HepG2 (cell line): ENCODE results near the gene ZFHX3. TPM values are rescaled to one million over a fixed set of nuclear protein-coding genes. Genes with fewer than 3 reads are reported as not detected.
A peak's percentile ranks its signal among the peaks of the same experiment; 100 is the strongest.

ENCODE experiments used
- ARNT2 ChIP-seq: sonication (generic); formaldehyde crosslinking; IDR thresholded peaks from 2 replicates; pipeline ENCODE4 v1.8.0; 2022; ENCODE audit warnings: mild to moderate bottlenecking, low read depth, missing genetic modification reagents, moderate library complexity
- CREB1 ChIP-seq, 2 experiments: fragments of 450-650 bp in 1 of 2; IDR thresholded peaks; 2 replicates each; pipeline ENCODE4 v1.6.1; 2016 to 2017; ENCODE audit warnings: control low read depth in 1 of 2, mild to moderate bottlenecking in 1 of 2, missing compliant biosample characterization in 1 of 2, missing genetic modification characterization in 1 of 2
- FOXC1 ChIP-seq: sonication (generic); formaldehyde crosslinking; IDR thresholded peaks from 2 replicates; pipeline ENCODE4 v1.8.0; 2022; ENCODE audit warnings: mild to moderate bottlenecking, missing genetic modification reagents, borderline replicate concordance
- FOXJ3 ChIP-seq: sonication (generic); formaldehyde crosslinking; IDR thresholded peaks from 2 replicates; pipeline ENCODE4 v1.4.0; 2020; ENCODE audit warnings: missing genetic modification reagents, mild to moderate bottlenecking, borderline replicate concordance
- GABPA ChIP-seq, 2 experiments: IDR thresholded peaks; 2 replicates each; pipeline ENCODE4 v1.6.1; 2011 to 2016; ENCODE audit warnings: low read depth in 2 of 2, low read length in 1 of 2, missing biosample characterization in 1 of 2, missing genetic modification characterization in 1 of 2
- JUND ChIP-seq: sonication (generic); formaldehyde crosslinking; IDR thresholded peaks from 2 replicates; pipeline ENCODE4 v1.8.0; 2022; ENCODE audit warnings: mild to moderate bottlenecking, missing genetic modification reagents
- KLF13 ChIP-seq: sonication (generic); formaldehyde crosslinking; IDR thresholded peaks from 2 replicates; pipeline ENCODE4 v1.4.0; 2020; ENCODE audit warnings: mild to moderate bottlenecking, missing genetic modification reagents
- NFYB ChIP-seq: sonication (generic); formaldehyde crosslinking; IDR thresholded peaks from 2 replicates; pipeline ENCODE4 v1.4.0; 2020; ENCODE audit warnings: missing genetic modification reagents
- NR2F6 ChIP-seq, 2 experiments: IDR thresholded peaks; 2 replicates each; pipeline ENCODE4 v1.6.1; 2016; ENCODE audit warnings: antibody characterized with exemption in 1 of 2, mild to moderate bottlenecking in 1 of 2
- PRMT3 ChIP-seq: sonication (generic); formaldehyde crosslinking; IDR thresholded peaks from 2 replicates; pipeline ENCODE4 v1.8.1; 2022; ENCODE audit warnings: low read depth, mild to moderate bottlenecking, moderate library complexity, missing genetic modification reagents, borderline replicate concordance
- ZBTB4 ChIP-seq: sonication (generic); formaldehyde crosslinking; IDR thresholded peaks from 2 replicates; pipeline ENCODE4 v1.4.0; 2020; ENCODE audit warnings: missing genetic modification reagents, mild to moderate bottlenecking, borderline replicate concordance
- ZNF160 ChIP-seq: sonication (generic); formaldehyde crosslinking; IDR thresholded peaks from 2 replicates; pipeline ENCODE4 v1.8.0; 2022; ENCODE audit warnings: mild to moderate bottlenecking, inconsistent platforms, missing genetic modification reagents
- ZNF251 ChIP-seq: sonication (generic); formaldehyde crosslinking; IDR thresholded peaks from 2 replicates; pipeline ENCODE4 v1.9.0; 2021; ENCODE audit warnings: mild to moderate bottlenecking, missing genetic modification reagents
- ZNF75D ChIP-seq: sonication (generic); formaldehyde crosslinking; IDR thresholded peaks from 2 replicates; pipeline ENCODE4 v1.8.1; 2023; ENCODE audit warnings: missing genetic modification reagents, mild to moderate bottlenecking, borderline replicate concordance
- ZNF83 ChIP-seq: sonication (generic); formaldehyde crosslinking; IDR thresholded peaks from 2 replicates; pipeline ENCODE4 v1.4.0; 2020; ENCODE audit warnings: missing genetic modification reagents, mild to moderate bottlenecking, borderline replicate concordance
- ZSCAN29 ChIP-seq: sonication (generic); formaldehyde crosslinking; conservative IDR thresholded peaks from 2 replicates; pipeline ENCODE4 v1.4.0; 2020; ENCODE audit warnings: mild to moderate bottlenecking, missing genetic modification reagents
- polyA plus RNA-seq, 8 experiments: library from polyadenylated mRNA; depleted of rRNA in 3 of 8; stranded (reverse) in 7 of 8; unstranded in 1 of 8; fragments of >200 nt; fragmentation: Illumina TruSeq in 4 of 8; extraction: Trizol in 4 of 8; gene quantifications; 2 replicates each; pipeline versions ENCODE4 v1.2.1 to v1.2.3, GENCODE V29; 2011 to 2016; ENCODE audit warnings: low read depth in 4 of 8, missing spikeins in 1 of 8, mixed read lengths in 1 of 8; ENCODE audit not compliant: insufficient read depth in 1 of 8
- total RNA-seq, 5 experiments: library from RNA; depleted of rRNA; stranded (reverse); fragments of >200 nt; fragmentation: Illumina TruSeq; extraction: Trizol; gene quantifications; 2 replicates each; pipeline ENCODE4 v1.2.3, GENCODE V29; 2016; ENCODE audit warnings: low read depth in 1 of 5
- TF ChIP-seq, protein P1 (sequence below): sonication (generic); formaldehyde crosslinking; IDR thresholded peaks from 2 replicates; pipeline ENCODE4 v1.9.0; 2022; ENCODE audit warnings: missing genetic modification reagents, mild to moderate bottlenecking, borderline replicate concordance
- TF ChIP-seq, protein P2 (sequence below): sonication (generic); formaldehyde crosslinking; IDR thresholded peaks from 2 replicates; pipeline ENCODE4 v1.8.1; 2023; ENCODE audit warnings: mild to moderate bottlenecking, missing genetic modification reagents
- TF ChIP-seq, protein P3 (sequence below): sonication (generic); formaldehyde crosslinking; conservative IDR thresholded peaks from 2 replicates; pipeline ENCODE4 v1.8.0; 2022; ENCODE audit warnings: low read depth, missing genetic modification reagents

ZFHX3 gene
- total and polyA plus RNA-seq, 2 of the 13 experiments (the other 11 are each of a cell fraction or from before 2014, with no cell fraction given): 5.0 to 6.0 TPM

GRCh38 chr16:73015612-73016487 is 32.1 kb downstream of the ZFHX3 start (continued):
- TF ChIP-seq ARNT2 (CRISPR knock-in tag) (peak; percentile 63; the same call in 1 of the 2 replicates), KLF13 (CRISPR knock-in tag) (no peak; the same call in 1 of the 2 replicates), JUND (no peak), FOXJ3 (CRISPR knock-in tag) (peak; percentile 69; the same call in 1 of the 2 replicates), FOXC1 (CRISPR knock-in tag) (no peak), PRMT3 (no peak), ZSCAN29 (CRISPR knock-in tag) (peak; percentile 73; the same call in 1 of the 2 replicates), ZNF160 (CRISPR knock-in tag) (no peak), NR2F6 (IDR thresholded peaks at IDR 0.05) (peak; percentile 11; the same call in 1 of the 2 replicates), NR2F6 (CRISPR knock-in tag; IDR thresholded peaks at IDR 0.05) (0 out of 2 replicates have a peak, but pooled peaks have one; percentile 11), GABPA (IDR thresholded peaks at IDR 0.05; ENCODE audit: low read depth, low read length) (no peak), GABPA (CRISPR knock-in tag; IDR thresholded peaks at IDR 0.05; ENCODE audit: low read depth) (no peak), ZBTB4 (CRISPR knock-in tag) (0 out of 2 replicates have a peak, but pooled peaks have one; percentile 24), ZNF83 (CRISPR knock-in tag) (peak; percentile 82; the same call in 1 of the 2 replicates), NFYB (peak; percentile 43; the same call in 1 of the 2 replicates), ZNF75D (no peak), ZNF251 (CRISPR knock-in tag) (no peak), CREB1 (IDR thresholded peaks at IDR 0.05) (no peak), CREB1 (CRISPR knock-in tag; IDR thresholded peaks at IDR 0.05) (peak; percentile 61)
- TF ChIP-seq, protein P1, sequence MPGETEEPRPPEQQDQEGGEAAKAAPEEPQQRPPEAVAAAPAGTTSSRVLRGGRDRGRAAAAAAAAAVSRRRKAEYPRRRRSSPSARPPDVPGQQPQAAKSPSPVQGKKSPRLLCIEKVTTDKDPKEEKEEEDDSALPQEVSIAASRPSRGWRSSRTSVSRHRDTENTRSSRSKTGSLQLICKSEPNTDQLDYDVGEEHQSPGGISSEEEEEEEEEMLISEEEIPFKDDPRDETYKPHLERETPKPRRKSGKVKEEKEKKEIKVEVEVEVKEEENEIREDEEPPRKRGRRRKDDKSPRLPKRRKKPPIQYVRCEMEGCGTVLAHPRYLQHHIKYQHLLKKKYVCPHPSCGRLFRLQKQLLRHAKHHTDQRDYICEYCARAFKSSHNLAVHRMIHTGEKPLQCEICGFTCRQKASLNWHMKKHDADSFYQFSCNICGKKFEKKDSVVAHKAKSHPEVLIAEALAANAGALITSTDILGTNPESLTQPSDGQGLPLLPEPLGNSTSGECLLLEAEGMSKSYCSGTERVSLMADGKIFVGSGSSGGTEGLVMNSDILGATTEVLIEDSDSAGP: peak; percentile 79; the same call in 1 of the 2 replicates
- TF ChIP-seq, protein P2, sequence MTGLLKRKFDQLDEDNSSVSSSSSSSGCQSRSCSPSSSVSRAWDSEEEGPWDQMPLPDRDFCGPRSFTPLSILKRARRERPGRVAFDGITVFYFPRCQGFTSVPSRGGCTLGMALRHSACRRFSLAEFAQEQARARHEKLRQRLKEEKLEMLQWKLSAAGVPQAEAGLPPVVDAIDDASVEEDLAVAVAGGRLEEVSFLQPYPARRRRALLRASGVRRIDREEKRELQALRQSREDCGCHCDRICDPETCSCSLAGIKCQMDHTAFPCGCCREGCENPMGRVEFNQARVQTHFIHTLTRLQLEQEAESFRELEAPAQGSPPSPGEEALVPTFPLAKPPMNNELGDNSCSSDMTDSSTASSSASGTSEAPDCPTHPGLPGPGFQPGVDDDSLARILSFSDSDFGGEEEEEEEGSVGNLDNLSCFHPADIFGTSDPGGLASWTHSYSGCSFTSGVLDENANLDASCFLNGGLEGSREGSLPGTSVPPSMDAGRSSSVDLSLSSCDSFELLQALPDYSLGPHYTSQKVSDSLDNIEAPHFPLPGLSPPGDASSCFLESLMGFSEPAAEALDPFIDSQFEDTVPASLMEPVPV (CRISPR knock-in tag): no peak
- TF ChIP-seq, protein P3, sequence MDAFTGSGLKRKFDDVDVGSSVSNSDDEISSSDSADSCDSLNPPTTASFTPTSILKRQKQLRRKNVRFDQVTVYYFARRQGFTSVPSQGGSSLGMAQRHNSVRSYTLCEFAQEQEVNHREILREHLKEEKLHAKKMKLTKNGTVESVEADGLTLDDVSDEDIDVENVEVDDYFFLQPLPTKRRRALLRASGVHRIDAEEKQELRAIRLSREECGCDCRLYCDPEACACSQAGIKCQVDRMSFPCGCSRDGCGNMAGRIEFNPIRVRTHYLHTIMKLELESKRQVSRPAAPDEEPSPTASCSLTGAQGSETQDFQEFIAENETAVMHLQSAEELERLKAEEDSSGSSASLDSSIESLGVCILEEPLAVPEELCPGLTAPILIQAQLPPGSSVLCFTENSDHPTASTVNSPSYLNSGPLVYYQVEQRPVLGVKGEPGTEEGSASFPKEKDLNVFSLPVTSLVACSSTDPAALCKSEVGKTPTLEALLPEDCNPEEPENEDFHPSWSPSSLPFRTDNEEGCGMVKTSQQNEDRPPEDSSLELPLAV (CRISPR knock-in tag): no peak
